Epidermal melanocyte (primary cell): Measurements from ENCODE around the gene SIGLEC7.
"Not testable (repeated sequence)": the region's sequence is repeated elsewhere in the genome, so short reads cannot be mapped to it uniquely, and the experiment has no call there.

Experiments used
- DNase-seq: peaks from one replicate; pipeline ENCODE4 v3.0.0; 2011; ENCODE audit warnings: low spot score; ENCODE audit not compliant: insufficient read length

Gene SIGLEC7

DNA sequence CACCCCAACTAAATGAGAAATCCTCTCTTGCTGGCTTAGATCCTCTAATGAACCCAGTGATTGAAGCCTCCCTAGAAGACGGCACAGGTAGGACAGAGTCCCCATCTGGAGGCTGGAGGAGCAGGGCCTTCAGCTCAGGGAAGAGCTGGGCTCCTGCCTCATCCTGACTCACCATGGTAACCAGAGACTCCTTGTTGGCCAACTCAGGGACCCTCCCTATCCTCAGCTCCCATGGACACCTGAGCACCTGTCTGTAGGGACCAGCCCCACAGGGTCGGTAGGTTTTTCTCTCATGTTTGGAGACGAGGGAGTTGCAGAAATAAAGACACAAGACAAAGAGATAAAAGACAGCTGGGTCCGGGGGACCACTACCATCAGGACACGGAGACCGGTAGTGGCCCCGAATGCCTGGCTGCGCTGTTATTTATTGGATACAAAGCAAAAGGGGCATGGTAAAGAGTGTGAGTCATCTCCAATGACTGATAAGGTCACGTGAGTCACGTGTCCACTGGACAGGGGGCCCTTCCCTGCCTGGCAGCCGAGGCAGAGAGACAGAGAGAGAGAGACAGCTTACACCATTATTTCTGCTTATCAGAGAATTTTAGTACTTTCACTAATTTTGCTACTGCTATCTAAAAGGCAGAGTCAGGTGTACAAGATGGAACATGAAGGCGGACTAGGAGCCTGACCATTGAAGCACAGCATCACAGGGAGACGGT lies 26.6 kb downstream of the SIGLEC7 start:
- no peak for DNase-seq

DNA sequence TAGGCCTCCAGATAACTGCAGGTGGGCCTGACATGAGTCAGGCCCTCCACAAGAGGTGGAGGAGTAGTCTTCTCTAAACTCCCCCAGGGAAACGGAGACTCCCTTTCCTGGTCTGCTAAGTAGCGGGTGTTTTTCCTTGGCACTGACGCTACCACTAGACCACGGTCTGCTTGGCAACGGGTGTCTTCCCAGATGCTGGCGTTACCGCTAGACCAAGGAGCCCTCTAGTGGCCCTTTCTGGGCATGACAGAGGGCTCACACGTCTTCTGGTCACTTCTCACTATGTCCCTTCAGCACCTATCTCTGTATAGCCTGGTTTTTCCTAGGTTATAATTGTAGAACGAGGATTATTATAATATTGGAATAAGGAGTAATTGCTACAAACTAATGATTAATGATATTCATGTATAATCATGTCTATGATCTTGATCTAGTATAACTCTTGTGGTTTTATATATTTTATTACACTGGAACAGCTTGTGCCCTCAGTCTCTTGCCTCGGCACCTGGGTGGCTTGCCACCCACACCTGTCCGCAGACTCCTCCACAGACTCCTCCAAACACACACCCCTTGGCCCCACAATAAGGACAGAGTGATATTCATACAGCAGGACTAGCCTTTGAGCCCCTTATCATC lies 27.3 kb downstream of the SIGLEC7 start:
- not testable (repeated sequence) for DNase-seq

DNA sequence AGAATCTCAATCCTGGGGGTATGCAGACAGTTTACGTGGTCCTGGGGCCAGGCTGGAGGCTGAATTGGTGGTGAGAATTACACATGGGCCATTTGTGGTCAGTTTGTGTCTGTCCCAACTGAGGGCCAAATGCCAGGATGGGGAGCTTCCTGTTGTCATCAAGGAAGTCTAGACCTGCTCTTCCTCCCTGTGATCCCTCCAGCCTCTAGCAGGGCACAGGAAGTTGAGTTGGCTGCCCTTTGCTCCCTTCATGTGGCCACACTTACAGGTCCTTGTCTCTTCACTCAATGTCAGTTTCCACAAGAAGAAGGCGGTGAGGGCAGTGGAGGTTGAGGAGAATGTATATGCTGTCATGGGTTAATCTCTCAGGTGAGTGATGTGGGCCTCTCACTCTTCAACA lies 30.1 kb downstream of the SIGLEC7 start:
- DNase-seq: no peak

DNA sequence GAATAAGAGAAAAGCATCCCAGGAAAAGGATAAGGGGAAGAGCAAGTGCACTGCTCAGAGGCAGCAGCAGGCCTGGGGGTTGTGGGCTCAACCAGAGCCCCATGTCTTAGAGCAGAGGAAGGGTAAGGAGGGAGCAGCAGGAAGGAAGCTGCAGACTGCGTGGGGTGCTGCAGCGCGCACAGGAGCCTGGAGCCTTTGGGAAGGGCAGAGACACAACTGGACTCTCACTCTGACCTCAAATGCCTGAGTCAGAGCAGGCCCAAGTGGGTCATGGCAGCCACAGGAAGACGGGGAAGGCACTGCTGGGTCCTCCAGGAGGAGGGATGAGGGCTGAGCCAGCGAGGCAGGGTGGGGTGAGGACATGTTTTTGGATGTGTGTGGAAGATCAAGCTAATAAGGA lies 31.6 kb downstream of the SIGLEC7 start:
- DNase-seq: no peak

DNA sequence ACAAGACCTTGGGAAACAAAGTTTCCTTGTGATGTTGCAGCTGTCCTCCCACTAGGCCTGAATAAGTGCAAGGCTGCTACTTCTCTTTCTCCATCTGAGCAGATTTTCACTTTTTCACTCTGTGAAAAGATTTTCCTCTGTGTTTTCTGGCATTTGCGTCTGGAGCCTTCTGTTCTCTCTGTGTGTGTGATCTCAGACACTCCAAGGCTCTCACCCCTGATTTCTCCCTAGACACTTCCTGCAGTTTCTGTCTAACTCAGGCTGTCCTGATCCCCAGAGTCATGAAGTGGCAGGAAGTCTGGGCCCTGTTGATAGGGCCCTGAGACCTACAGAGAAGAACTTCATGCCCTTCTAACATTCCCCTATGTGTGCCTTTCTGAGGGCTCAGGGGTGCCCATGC lies 37.2 kb downstream of the SIGLEC7 start:
- DNase-seq: no peak

DNA sequence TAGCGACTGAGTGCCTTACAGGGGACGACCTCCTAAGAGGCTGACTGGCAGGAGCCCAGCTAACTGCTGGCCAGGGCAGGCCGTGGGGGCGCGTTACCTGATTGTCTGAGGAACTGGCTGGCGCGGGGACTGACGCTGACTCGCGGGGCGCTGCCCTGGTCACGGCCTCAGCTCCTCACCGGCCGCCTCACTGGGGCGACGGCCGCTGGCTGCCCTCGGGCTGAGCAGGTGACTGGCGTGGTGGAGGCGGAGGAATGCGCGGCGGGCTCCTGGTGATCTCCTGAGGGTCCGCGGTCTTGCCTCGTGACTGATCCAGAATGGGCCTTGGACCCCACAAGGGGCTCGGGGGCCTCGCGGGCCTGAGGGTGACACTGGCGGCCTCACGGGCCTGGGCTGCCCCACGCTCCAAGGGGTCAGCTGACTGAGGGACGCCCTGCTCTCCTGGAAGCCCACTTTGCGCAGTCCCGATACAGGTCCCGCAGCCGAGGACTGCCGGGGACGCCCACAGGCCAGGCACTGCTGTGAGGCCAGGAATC lies 39.3 kb downstream of the SIGLEC7 start:
- DNase-seq: no peak

DNA sequence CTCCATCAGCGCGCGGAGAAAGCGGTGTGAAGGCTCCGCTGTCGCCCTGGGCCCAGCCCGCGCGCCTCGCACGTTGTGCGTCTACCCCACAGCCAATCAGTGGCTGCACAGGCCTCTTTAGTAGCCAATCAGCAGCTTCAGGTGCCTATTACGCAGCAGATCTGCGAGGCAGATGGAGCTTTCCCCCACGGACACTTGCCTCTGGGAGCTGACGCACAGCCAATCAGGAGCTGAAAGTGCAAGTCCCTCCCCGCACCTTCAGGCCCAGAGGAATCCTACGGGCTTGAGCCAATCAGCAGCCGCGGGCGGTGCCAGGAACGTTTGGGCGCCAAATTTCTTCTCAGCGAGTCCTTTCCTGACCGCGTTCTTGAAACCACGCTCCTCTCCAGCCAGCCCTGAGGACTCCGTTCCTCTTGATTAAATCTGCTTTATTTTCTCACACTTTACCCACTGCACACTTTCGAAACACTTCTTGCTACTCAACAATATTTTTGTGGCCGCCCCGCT lies 39.9 kb downstream of the SIGLEC7 start:
- DNase-seq: no peak

DNA sequence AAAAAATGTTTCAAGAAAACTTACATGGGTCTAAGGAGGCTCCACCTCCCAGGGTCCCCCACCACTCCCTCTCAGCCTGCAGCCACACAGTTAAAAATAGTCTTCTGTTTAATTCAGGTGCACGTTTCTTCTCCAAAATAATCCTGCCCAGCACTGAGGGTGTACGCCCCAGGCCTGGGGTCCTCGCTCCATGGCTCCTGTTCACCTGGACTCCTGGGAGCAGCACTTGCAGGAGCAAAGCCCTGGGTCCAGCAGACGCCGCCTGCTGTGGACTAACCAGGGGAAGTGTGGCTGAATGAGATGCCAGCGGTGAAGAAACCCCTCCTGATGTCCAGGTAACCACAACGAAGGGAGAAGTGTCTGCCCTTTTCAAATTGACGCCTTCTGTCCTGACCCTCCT lies 41.5 kb downstream of the SIGLEC7 start:
- no peak for DNase-seq

DNA sequence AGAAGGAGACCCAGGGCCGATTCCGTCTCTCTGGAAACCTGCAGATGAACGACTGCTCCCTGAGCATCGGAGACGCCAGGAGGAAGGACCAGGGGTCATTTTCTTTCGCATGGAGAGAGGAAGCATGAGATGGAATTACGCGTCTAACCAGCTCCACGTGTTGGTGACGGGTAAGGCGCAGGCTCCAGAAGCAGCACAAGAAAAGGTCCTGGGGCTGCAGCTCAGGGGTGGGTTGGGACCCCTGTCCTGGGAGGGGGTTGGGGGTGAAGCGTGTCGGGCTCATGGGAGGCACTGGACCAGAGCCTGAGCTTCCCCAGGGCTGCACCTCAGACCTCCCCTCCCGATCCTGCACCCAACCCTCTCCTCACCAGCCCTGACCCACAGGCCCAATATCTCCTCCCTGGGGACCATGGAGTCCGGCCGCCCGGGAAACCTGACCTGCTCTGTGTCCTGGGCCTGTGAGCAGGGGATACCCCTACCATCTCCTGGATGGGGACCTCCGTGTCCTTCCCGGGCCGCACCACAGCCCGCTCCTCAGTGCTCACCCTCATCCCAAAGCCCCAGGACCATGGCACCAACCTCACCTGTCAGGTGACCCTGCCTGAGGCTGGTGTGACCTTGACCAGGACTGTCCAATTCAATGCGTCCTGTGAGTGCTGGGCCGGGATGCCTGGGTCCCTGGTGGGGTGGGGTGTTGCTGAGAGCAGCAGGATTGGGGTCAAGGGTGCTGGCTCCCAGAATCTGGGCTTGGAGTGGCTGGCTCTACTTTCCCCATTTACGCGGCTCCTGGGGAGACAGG lies 43.2 kb downstream of the SIGLEC7 start:
- DNase-seq: no peak

DNA sequence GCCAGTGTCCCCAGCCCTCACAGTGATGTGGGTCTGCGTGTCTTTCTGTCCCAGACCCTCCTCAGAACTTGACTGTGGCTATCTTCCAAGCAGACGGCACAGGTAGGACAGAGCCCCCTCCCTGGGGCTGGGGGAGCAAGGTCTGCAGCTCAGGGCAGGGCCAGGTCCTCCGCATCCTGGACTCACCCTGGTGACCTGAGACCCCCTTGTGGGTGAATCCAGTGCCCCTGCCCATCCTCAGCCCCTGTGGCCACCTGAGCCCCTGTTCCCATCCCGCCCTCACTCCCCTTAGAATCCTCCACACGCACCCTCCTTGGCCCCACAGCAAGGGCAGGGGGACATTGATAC lies 43.7 kb downstream of the SIGLEC7 start:
- DNase-seq: no peak

DNA sequence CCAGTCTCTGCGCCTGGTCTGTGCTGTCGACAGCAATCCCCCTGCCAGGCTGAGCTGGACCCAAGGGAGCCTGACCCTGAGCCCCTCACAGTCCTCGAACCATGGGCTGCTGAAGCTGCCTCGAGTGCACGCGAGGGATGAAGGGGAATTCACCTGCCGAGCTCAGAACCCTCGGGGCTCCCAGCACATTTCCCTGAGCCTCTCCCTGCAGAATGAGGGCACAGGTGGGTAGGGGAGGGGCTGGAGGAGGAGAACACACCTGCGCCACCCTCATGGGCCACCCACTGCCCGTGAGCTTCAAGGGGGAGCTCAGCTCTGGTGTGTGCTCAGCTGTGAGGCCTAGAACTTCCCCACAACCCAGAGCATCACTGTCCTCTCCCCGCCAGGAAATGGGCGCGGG lies 44.2 kb downstream of the SIGLEC7 start:
- DNase-seq: no peak

DNA sequence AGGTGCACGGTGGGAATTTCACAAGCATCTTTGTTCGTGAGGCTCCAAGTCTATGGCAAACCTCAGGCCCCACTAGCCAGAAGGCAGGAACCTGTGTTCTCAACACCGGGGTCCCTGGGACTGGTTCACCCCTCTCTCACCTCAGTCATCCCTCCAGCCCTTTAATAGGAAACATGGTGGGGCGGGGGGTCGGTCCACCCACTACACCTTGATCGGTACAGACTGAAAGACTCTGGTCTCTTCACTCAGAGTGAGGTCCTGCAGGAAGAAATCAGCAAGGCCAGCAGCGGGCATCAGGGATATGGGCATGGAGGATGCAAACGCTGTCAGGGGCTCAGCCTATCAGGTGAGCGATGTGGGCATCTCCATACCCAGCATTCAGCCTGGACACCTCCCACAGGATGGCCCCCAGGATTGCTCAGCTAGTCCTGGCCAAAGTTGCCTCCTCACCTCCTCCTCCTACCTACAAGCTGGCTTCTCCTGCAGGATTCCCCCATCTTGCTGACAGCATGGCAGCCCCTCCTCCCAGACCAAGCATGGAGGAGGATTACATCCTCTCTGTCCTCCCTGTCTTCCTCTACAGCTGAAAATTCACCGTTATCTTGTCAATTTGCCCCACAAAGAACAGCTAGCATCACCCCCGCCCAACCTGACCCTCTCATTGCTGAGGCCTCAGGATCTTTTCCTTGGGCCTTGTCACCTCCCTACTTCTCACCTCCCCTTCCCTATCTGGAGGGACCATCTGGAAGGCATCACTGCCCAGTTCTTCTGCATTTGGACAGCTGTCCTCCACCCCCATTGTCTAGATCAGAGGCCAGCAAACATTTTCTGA lies 45.5 kb downstream of the SIGLEC7 start:
- DNase-seq: no peak

DNA sequence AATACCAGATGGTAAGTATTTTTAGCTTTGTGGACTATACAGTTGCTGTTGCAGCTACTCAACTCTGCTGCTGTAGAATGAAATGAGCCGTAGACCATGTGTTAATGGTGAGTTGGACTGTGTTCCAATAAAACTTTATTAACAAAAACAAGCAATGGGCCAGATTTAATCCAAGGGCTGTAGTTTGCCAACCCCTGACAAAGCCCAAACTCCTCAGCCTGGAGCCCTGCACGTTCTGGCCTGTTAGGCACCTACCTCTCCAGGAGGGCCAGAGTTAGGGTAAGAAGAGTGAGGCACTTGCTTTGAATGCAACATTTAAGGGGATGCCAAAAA lies 46.1 kb downstream of the SIGLEC7 start:
- no peak for DNase-seq

DNA sequence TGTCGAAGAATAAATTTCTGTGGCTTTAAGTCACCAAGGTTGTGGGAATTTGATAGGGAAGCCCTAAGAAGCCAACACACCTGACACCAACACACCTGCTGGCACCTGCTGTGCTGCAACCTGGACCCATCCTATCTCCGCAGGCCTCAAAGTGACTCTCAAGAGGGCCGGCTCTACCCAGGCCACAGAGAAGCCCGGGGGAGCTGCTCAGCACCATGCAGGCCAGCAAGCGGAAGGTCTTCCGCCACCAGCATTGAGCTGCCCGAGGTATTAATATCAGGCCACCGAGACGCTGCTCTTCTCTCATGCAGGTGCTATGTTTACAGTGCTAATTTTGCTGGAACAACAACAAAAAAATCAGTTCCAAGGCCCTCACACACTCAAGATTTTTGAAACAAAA lies 50.6 kb downstream of the SIGLEC7 start:
- DNase-seq: no peak

DNA sequence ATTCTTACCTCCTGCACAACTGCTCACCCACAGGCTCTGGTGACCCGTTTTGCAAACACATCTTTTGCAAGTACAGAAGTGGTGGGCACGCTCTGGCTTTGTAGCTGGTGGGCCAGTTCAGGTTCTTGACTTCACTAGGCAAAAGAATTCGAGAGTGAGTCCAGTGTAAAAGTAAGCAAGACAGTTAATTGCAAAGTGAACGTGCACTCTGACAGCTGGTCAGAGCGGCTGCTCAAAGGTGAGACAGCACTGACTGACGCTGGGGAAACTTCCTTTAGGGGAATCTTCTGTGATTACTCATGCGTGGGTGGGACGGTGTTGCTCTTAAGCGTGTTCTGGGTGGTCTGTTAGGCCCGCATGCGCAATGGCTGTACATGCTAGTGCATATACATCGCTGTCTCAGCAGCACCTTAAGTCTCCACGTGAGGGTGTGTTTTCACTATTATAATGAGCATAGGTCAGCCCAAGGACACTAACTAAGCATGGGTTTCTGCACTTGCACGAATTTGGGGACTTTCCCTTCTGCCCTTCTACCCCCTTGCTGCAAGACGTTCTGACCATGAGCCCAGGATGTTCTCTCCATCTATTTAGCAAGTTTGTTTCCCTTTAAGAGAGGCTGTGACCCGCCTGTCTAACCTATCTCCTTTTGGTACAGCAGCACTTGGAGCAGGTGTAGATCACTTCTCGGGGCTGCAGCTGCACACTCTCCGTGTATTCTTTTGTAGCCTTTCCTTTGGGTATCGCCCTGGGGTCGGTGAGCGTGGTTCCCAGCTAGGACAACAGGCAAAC lies 52.6 kb downstream of the SIGLEC7 start:
- no peak for DNase-seq

DNA sequence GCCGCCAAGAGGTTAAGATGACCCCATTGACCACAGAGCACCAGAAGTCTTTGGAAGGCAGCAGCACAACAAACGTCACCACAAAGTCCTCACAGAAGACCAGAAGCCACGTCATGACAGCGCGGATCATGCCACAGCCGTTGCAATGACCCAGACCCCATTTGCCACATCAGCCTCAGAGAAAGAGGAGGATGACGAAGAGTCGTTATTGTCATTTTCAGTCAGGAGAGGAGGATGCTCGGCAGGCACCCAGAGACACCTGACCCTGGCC lies 53.1 kb downstream of the SIGLEC7 start:
- DNase-seq: no peak

DNA sequence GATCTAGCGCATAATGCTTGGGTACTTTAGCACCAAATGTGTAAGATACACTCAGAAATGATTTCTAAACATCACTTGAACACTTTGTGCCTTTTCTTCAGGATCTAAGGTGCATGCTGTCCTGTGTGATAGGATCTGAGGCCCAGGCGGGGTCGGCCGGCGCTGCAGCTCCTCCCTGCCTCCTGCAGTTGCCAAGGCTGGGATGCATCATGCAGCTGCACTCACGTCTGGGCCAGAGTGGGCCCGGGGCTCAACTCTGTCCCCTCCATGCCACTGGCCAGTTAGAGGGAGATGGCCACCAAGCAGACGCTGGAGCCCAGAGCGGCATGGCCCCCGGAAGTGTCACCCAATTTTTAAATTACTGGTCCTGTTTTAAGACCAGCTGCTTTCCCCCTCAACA lies 53.5 kb downstream of the SIGLEC7 start:
- DNase-seq: no peak

DNA sequence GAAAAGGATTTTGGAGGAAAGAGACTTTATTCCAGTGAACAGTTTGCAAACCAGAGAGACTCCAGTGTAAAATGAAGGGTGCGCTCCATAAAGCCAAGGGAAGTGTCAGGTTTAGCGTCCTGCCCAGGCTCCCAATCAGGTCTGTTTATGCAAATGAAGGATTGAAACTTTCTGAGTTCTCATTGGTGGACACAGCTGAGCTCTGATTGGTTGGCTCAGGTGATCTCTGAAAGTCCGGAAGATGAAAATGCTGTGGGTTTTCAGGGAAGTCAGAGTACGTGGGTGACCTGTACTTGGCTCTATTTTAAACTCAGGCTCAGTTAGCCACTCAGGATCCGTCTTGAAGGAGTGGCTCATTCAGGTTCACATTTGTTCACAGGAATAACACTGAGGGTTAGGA lies 54.1 kb downstream of the SIGLEC7 start:
- no peak for DNase-seq

DNA sequence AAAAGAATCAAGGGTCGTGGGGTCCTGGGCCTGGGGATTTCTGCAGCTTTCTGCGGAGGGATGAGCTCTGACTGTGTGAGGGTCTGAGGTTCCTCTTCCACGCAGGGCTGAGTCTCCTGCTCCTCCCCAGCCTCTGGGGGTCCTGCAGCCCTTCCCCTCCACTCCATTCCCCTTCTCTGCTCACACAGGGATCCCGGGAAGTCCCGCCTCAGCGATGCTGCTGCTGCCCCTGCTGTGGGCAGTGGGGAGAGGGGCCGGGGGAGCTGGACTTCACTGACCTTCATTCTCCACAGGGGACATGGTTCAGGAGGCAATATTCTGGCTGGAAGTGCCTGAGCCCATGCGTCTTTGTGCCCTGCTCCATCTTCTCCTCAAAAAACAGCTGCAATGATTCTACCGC lies 56.5 kb downstream of the SIGLEC7 start:
- no peak for DNase-seq

DNA sequence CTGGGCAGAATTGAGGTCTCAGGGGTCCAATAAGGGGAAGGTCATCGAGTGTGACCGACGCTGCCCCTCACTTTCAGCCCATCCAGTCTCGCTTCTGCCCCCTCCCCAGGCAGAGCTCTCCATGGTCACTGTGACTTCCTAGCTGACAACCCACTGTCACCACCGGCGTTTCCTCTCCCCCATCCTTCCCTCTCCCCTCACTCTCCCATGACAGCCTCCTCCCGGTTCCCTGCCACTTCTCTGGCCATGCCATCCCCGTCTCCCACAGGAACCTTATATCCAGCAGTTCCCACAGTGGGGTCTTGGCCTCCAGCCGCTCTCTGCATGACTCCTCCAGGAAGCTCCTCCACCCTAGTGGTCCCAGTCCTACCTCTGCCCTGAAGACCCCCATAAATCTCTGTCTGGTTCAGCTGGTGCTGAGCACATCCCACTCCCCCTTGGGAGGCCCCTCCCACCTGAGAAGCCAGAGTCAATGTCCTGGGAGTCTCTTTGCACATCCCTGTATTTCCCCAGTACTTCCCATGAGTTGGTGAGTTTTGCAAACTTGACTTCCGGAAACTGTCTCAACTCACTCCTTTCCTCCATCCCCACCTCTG lies 58.1 kb downstream of the SIGLEC7 start:
- DNase-seq: no peak

DNA sequence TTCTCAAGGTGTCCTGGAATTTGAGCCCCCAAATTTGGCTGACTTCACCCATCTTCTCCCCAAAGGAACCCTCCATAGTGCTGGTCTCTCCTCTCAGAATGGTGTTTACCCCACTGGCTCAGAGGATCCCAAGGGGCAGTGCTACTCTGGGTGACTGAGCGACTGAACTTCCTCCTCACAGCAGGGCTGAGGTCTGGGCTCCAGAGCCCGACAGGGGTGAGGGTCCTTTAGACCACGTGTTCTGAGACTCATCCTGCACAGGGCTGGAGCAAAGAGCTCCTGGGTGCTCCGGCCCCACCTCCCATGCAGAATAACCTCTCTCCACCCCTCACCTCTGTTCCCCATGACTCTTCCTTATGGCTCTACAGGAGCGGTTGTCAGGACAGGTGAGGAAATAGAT lies 59.6 kb downstream of the SIGLEC7 start:
- no peak for DNase-seq
